Caco-2 (cell line): ENCODE data around the gene SPRED2. TPM values are rescaled to one million over a fixed set of nuclear protein-coding genes. Genes with fewer than 3 reads are reported as not detected.

Experiments
- BruUV-seq: library from RNA; stranded (reverse); fragments of 400-500 nt; replicated peaks from 2 replicates; lab custom pipeline; 2021; lab: Mats Ljungman, UMichigan
- CTCF ChIA-PET: fragments of 300-600 bp; sonication (Branson Sonifier 250); formaldehyde crosslinking; loops from one replicate; lab custom pipeline; 2022; ENCODE audit warnings: antibody characterized with exemption; lab: Charles Lee
- POLR2A ChIA-PET: fragments of 300-600 bp; sonication (Branson Sonifier 250); formaldehyde crosslinking; loops from one replicate; lab custom pipeline; 2022; ENCODE audit warnings: antibody characterized with exemption; lab: Charles Lee
- DNase-seq, 2 experiments: peaks; one replicate each; pipeline versions ENCODE4 v3.0.0 to v3.0.0-alpha.2; 2020 to 2022
- H3K27me3 ChIP-seq: replicated peaks from 2 replicates; pipeline ENCODE4 v1.6.0; 2011; ENCODE audit warnings: low read length; ENCODE audit not compliant: control insufficient read depth, insufficient read depth
- H3K36me3 ChIP-seq: 2 replicates; pipeline ENCODE4 v1.5.1; 2011; ENCODE audit warnings: low read length; ENCODE audit not compliant: control insufficient read depth, insufficient read depth
- H3K4me1 ChIP-seq: fragments of 250-450 bp; sonication (Bioruptor Pico); 2 replicates; pipeline ENCODE4 v1.5.1; 2020; ENCODE audit warnings: mild to moderate bottlenecking
- H3K4me3 ChIP-seq: 2 replicates; pipeline ENCODE4 v1.5.1; 2011; ENCODE audit warnings: low read depth, mild to moderate bottlenecking, control low read depth, low read length
- H3K9me3 ChIP-seq: fragments of 250-450 bp; sonication (Bioruptor Pico); 2 replicates; pipeline ENCODE4 v1.5.1; 2020; ENCODE audit warnings: mild to moderate bottlenecking, moderate library complexity
- H3K27ac Mint-ChIP-seq: one replicate; pipeline ENCODE4 v1.8.0; 2022; ENCODE audit warnings: mixed read lengths; ENCODE audit not compliant: unreplicated experiment
- H3K27me3 Mint-ChIP-seq: one replicate; pipeline ENCODE4 v1.8.0; 2022; ENCODE audit warnings: mixed read lengths; ENCODE audit not compliant: insufficient read depth, unreplicated experiment
- H3K36me3 Mint-ChIP-seq: one replicate; pipeline ENCODE4 v1.8.0; 2022; ENCODE audit warnings: mild to moderate bottlenecking, mixed read lengths; ENCODE audit not compliant: insufficient read depth, unreplicated experiment
- H3K4me1 Mint-ChIP-seq: one replicate; pipeline ENCODE4 v1.8.0; 2022; ENCODE audit warnings: low read depth, mixed read lengths; ENCODE audit not compliant: unreplicated experiment
- H3K4me3 Mint-ChIP-seq: one replicate; pipeline ENCODE4 v1.8.0; 2022; ENCODE audit warnings: mild to moderate bottlenecking, moderate library complexity, mixed read lengths; ENCODE audit not compliant: unreplicated experiment
- H3K9me3 Mint-ChIP-seq: one replicate; pipeline ENCODE4 v1.8.0; 2022; ENCODE audit warnings: mixed read lengths; ENCODE audit not compliant: unreplicated experiment
- CTCF ChIP-seq, 2 experiments: fragments of 200-600 bp in 1 of 2; IDR thresholded peaks; 1 replicate in 1 of 2; 2 replicates in 1 of 2; pipeline versions ENCODE4 v1.5.1 to v1.8.0; 2011 to 2022; ENCODE audit warnings: antibody characterized with exemption in 1 of 2, control low read depth in 1 of 2, inconsistent platforms in 1 of 2, low read depth in 1 of 2, low read length in 1 of 2, mild to moderate bottlenecking in 1 of 2, moderate library complexity in 1 of 2; ENCODE audit not compliant: insufficient read depth in 1 of 2, severe bottlenecking in 1 of 2, unreplicated experiment in 1 of 2
- intact Hi-C: fragments of 100-400 bp; cut with micrococcal nuclease; formaldehyde crosslinking; loops from one replicate; pipeline ENCODE4 v1.10.0; 2022; ENCODE audit not compliant: unreplicated experiment
- total RNA-seq: library from RNA; stranded (reverse); gene quantifications from 2 replicates; pipeline ENCODE4 v1.2.3, GENCODE V29; 2022

The SPRED2 gene
- total RNA-seq, 1 experiment from 2014 or later, result 49.9 TPM

GRCh38 chr2:65464604-65465003 lies 32.2 kb upstream of the SPRED2 start:
- peaks cover 7% of the 10 kb centered on the region; the same call in 1 of the 2 replicates for H3K4me1 ChIP-seq
- H3K27me3 ChIP-seq, result no peaks in the 10 kb centered on the region
- H3K9me3 ChIP-seq, result no peaks in the 10 kb centered on the region
- peaks cover 6% of the 10 kb centered on the region for H3K4me1 Mint-ChIP-seq
- no peak for DNase-seq
- POLR2A ChIA-PET, result no interaction called here
- CTCF ChIA-PET, result interaction anchor here (0.6 kb wide), 1 partner anchor 994 kb away, joined by 3 read pairs; no protein-coding TSS in a partner anchor
- no peaks in the 10 kb centered on the region for H3K36me3 ChIP-seq
- H3K4me3 ChIP-seq, result no peak overlapping the region
- no peak overlapping the region for H3K27ac Mint-ChIP-seq
- H3K27me3 Mint-ChIP-seq, result peaks cover 2% of the 10 kb centered on the region
- intact Hi-C loops, result no loop called here
- no peak overlapping the region for H3K4me3 Mint-ChIP-seq
- no peaks in the 10 kb centered on the region for H3K36me3 Mint-ChIP-seq
- no TSS peak for BruUV-seq
- no peak for TF ChIP-seq CTCF (IDR thresholded peaks at IDR 0.05; ENCODE audit: insufficient read depth in 1 of 2, low read depth in 1 of 2, low read length in 1 of 2, severe bottlenecking in 1 of 2, unreplicated experiment in 1 of 2)
- H3K9me3 Mint-ChIP-seq, result peaks cover 12% of the 10 kb centered on the region

- no peak for DNase-seq
- Mint-ChIP-seq H3K9me3 (peaks cover 12% of the 10 kb centered on the region), H3K36me3 (no peaks in the 10 kb centered on the region), H3K27me3 (peaks cover 2% of the 10 kb centered on the region), H3K4me1 (no peaks in the 10 kb centered on the region), H3K4me3 (no peak overlapping the region), H3K27ac (no peak overlapping the region)
- intact Hi-C loops, result no loop called here
- Histone ChIP-seq H3K36me3 (no peaks in the 10 kb centered on the region), H3K9me3 (no peaks in the 10 kb centered on the region), H3K4me3 (no peak overlapping the region), H3K27me3 (no peaks in the 10 kb centered on the region), H3K4me1 (peaks cover 7% of the 10 kb centered on the region)
- no TSS peak for BruUV-seq
- POLR2A ChIA-PET, result no interaction called here
- CTCF ChIA-PET, result interaction anchor here (0.7 kb wide), 1 partner anchor 857 kb away, joined by 5 read pairs; no protein-coding TSS in a partner anchor
- no peak for TF ChIP-seq CTCF (IDR thresholded peaks at IDR 0.05; ENCODE audit: insufficient read depth in 1 of 2, low read depth in 1 of 2, low read length in 1 of 2, severe bottlenecking in 1 of 2, unreplicated experiment in 1 of 2)
These were observed 26.6 kb upstream of the SPRED2 start for GRCh38 chr2:65458999-65459398.

- Mint-ChIP-seq H3K4me1 (peaks cover 9% of the 10 kb centered on the region), H3K27ac (no peak overlapping the region)
- no peaks in the 10 kb centered on the region for H3K27me3 ChIP-seq
These were observed 24.5 kb upstream of the SPRED2 start for GRCh38 chr2:65456886-65457285.

More at GRCh38 chr2:65456886-65457285, 24.5 kb upstream of the SPRED2 start:
- intact Hi-C loops, result no loop called here
- CTCF ChIA-PET, result no interaction called here
- Mint-ChIP-seq H3K4me3 (no peak overlapping the region), H3K9me3 (peaks cover under 1% of the 10 kb centered on the region), H3K27me3 (peaks cover 2% of the 10 kb centered on the region), H3K36me3 (no peaks in the 10 kb centered on the region)
- DNase-seq, result no peak
- POLR2A ChIA-PET, result no interaction called here
- Histone ChIP-seq H3K4me3 (no peak overlapping the region), H3K9me3 (no peaks in the 10 kb centered on the region), H3K36me3 (no peaks in the 10 kb centered on the region), H3K4me1 (peaks cover 27% of the 10 kb centered on the region)
- no peak for TF ChIP-seq CTCF (IDR thresholded peaks at IDR 0.05; ENCODE audit: insufficient read depth in 1 of 2, low read depth in 1 of 2, low read length in 1 of 2, severe bottlenecking in 1 of 2, unreplicated experiment in 1 of 2)
- BruUV-seq, result no TSS peak
